GM19468 (cell line): Measurements from ENCODE around the gene SUGP2.

Experiments used
- ATAC-seq: cut with Tn5 transposase; IDR thresholded peaks from one replicate; pipeline ENCODE4 v1.9.1; 2021; ENCODE audit warnings: mild to moderate bottlenecking, moderate library complexity, moderate number of reproducible peaks; ENCODE audit not compliant: unreplicated experiment; ENCODE audit errors: extremely low read depth

Gene SUGP2

DNA sequence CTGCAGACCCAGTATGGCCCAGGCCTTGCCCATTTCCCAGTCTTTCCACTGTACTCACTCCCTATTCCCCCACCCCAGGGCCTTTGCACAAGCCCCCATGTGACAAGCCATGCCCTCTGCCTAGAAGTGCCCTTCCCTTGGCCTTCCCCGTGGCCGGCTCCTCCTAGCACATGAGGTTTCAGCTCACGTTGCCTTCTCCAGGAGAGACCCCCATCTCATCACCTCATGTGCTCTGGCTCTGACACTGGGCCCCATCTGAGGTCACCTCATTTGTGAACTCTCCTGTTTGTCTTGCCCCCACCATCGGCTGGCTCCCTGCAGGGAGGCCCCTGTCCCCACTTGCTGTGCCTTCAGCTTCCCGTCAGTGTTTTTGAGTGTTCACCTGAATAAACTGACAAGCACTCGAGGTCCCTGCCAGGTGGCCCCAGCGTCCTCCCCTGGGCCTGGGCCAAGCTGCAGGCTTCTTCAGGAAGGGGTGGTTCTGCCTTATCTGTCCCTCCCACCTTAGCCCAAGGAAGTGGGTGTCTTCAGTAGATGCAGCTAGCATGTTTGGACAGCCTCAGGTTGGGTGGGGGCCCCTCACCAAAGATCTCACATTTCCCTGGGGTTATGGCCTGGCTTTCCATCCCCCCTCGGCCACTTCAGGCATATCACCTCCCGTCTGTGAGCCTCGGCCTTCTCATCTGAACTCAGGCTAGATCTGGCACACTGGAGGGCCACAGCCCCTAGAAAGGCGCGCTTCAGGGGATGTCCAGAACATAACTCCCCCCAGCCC lies 26.7 kb upstream of the SUGP2 start:
- ATAC-seq = no peak

DNA sequence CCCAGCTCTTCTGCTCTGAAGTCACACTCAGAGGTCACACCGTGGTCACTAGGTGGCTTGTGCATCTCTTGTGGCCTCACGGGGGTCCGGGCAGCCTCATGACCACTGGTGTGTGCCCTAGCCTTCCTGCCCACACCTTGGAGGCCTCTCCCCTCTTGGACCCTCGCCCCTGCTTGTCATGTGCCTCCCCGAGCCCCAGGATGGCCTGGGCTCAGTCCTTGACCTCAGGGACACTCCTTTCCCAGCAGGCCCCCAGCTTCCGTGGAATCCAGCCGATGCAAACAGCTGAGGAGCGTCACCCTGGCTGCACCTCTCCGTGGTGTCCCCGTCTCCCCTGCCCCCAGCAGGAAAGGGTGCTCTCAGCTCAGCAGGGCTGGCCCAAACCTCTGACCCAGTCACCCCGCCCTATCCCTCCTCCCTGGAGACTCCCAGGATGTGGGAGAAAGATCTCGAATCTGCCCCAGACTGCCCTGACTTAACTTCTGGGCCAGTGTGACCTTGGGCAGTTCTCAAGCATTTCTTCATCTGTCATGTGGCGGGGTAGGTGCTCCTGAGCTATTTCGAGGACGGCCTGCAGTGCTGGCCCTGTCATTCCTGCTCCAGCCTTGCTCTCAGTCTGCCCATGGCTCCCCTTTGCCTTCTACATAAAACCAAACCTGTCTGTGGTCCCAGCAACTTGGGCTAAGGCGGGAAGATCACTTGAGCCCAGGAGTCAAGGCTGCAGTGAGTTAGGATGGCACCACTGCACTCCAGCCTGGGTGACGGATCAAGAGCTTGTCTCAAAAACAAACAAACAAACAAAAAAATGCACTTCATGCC lies 25.9 kb upstream of the SUGP2 start:
- ATAC-seq = no peak

DNA sequence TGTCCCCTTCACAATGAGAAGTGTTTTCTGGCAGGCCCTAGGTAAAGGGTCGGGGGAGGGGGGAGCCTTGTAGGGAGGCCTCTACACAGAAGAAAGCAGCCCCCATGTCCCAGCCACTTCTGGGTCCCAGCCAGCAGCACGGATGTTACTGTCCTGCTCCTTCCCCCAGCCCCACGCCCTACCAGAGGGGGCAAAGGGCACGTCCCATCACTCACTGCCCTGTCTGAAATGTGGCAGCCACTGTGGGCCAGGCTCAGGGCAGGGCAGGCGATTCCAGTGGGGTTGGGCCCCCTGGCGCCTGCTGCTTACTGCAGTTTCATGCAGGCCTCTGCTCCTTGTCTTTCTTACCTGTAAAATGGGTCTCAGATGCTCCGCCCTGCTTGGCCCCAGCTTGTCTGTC lies 24.4 kb upstream of the SUGP2 start:
- ATAC-seq = no peak

GRCh38 chr19:19057317-19057716 lies 24.0 kb upstream of the SUGP2 start:
- ATAC-seq = no peak

DNA sequence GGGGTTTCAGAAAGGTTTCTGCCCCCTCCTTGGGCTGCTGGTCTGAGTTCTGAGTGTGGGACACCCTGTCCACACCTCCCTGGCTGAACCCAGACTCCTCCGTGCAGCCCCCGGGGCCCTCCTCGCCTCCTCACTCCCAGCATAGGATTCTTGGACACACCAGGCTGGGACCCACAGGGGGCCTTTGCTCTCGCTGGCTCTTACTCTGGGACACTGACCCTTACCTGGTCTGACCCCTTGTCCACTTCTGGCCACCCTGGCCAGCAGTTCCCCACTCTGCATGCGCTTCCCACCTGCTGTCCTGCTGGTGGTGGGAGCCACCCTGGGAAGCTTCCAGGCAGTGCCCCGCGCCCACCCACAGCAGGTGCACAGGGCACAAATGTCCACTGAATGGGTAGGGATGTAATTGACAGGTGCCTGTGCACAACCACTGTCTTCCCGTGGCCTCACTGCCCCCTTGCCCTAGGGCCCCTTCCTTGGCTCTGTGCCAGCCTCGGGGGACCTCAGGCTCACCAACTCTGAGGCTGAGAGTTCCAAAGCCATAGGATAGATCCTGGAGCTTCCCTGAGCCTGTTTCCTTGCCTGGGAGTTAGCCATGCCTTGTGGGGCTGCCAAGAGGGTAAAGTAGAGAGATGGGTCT lies 23.4 kb upstream of the SUGP2 start:
- no peak for ATAC-seq

DNA sequence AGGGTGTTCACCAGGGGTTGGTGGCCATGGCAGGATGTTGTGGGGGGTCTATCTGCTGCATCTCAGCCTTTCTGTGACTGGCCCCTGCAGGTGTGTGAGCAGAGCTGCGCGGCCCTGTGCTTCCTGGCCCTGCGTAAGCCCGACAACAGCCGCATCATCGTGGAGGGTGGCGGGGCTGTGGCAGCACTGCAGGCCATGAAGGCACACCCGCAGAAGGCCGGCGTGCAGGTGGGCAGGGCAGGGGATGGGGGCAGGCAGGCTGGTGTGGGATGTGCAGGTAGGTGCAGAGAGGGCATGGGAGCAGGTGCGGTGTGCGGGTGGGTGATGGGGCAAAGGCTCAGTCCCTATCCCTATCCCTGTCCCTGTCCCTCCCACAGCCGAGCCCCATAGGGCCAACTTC lies 22.4 kb upstream of the SUGP2 start:
- no peak for ATAC-seq

- no peak for ATAC-seq
Measured at GRCh38 chr19:19054939-19055440, 21.7 kb upstream of the SUGP2 start.

DNA sequence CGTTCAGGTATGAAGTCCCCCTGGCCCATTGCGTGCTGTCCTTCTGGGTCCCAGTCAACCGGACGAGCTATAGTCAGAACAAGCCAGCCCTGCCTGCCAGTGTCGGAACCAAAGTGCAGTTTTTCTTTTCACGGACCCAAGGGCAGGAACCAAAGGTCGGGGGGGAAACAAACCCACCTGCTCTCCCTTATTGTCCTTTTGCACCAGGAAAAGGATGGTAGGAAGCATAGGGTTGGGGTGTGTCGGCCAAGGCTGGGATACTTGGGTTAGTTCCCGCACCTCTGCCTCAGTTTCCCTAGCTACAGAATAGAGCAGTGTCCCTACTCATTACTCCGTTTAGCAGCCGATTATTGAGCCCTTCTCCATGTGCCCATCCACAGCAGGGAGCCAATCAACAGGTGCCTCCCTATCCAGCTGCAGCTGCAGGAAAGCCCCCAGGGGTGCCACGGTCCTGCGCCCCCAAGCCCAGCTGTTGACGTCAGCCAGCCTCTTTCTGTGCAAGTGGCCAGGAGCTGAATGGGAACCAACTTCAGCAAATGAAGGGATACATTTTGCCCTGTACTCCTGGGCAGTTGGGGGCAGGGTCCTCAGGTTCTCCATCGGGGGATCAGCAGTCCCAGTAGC lies 21.1 kb upstream of the SUGP2 start:
- ATAC-seq = no peak

DNA sequence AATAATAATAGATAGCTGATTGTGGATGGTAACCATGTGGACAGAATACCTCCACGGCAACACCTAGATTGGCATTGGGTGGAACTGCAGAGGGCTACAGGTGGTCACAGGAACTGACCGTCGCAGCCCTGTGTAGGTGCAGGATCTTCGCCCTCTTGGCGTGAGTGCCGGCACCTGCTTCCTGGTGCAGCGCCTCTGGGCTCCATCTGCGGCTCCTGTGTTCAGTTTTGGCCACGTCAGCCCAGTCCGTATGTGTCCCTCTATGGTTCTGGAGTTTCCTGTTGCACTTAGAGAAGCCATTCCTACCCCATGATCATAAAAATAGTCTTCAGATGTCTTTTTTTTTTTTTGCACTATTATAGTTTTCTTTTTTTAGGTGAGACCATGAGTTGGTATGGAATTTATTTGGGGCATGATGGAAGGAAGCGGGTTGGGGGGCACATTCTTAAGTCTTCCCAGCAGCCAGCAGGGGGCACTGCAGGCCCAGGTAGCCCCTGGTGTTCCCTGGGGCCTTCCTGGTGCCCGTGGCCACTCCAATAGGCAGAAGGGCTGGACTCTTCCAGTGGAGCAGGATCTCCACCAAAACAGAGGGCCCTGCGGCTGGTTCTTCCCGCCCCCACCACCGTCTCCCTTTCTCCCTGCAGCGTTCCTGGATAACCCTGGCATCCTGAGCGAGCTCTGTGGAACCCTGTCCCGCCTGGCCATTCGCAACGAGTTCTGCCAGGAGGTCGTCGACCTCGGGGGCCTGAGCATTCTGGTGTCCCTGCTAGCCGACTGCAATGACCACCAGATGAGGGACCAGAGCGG lies 20.4 kb upstream of the SUGP2 start:
- no peak for ATAC-seq

DNA sequence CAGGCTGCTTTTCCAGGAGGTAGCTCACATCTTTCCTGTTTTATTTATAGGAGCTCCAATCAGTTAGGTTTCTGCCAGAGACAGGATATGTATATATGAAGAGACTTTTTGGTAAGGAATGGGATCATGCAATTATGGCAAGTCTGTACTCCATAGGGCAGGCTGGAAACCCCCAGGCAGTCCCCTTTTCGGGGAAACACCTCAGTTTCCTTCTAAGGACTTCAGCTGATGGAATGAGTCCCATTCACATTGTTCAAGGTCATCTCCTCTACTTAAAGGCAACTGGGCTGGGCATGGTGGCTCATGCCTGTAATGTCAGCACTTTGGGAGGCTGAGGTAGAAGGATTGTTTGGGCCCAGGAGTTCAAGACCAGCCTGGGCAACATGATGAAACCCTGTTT lies 19.6 kb upstream of the SUGP2 start:
- no peak for ATAC-seq

DNA sequence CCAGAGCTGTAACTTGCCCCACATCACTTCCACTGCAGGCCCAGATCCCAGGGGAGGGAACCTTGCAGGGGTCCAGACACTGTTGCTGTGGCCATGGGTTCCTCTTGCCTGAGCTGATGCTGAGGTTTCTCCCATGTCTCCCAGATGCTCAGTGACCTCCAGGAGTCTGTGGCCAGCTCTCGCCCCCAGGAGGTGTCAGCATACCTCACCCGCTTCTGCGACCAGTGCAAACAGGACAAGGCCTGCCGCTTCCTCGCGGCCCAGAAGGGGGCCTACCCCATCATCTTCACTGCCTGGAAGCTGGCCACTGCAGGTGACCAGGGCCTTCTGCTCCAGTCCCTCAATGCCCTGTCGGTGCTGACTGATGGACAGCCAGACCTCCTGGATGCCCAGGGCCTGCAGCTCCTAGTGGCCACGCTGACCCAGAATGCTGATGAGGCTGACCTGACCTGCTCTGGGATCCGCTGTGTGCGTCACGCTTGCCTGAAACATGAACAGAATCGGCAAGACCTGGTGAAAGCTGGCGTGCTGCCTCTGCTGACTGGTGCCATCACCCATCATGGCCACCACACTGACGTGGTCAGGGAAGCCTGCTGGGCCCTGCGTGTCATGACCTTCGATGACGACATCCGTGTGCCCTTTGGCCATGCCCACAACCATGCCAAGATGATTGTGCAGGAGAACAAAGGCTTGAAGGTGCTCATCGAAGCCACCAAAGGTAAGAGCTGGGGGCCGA lies 18.3 kb upstream of the SUGP2 start:
- ATAC-seq = no peak

DNA sequence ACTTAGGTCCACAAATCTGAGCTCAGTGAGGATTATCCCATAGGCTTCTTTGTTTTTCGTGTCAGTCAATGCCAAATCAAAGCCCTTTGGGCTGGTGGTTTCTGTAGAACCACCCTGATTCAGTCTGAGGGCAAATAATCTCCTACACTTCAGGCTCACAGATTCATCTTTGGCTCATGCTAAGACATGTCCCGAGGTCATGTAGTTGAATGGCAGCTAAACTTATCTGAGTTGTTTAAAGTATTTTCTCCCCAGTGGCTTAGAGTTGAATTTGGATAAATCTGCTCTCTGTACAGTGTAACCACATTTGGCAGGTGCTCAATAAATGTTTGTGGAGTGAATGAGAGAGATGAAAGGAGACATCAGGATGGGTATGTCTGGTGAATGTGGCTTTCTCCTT lies 17.4 kb upstream of the SUGP2 start:
- no peak for ATAC-seq

- ATAC-seq = no peak
Measured at GRCh38 chr19:19050104-19050503, 16.8 kb upstream of the SUGP2 start.

GRCh38 chr19:19049406-19049805 lies 16.1 kb upstream of the SUGP2 start:
- ATAC-seq = no peak

GRCh38 chr19:19043881-19044280 lies 10.6 kb upstream of the SUGP2 start:
- ATAC-seq = no peak

- ATAC-seq = no peak
Measured at GRCh38 chr19:19043481-19043880, 10.2 kb upstream of the SUGP2 start.

DNA sequence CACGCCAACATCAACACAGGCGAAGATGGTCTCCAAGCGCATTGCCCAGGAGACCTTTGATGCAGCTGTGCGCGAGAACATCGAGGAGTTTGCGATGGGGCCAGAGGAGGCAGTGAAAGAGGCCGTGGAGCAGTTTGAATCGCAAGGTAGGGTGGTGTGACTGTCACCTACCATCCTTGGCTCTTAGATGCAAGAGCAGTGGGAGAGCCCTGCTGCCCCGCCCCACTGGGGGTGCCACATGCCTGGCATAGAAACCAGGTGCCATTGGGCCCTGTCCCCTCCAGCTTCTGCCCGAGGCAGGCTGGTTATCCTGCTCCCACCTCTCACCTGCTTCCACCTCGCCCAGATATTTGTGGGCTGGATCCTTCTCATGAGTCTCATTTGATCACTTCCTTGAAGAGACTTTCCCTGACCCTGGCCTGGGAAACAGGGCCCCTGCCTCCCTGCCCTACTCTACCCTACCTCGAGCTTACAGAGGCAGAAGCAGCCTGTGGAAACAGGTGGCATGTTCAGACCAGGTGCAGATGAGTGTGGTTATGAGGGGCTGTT lies 9.5 kb upstream of the SUGP2 start:
- ATAC-seq = no peak

GRCh38 chr19:19040417-19040816 lies 7.1 kb upstream of the SUGP2 start:
- no peak for ATAC-seq

GRCh38 chr19:19039901-19040300 lies 6.6 kb upstream of the SUGP2 start:
- no peak for ATAC-seq
